ENCODE results near the gene UNC13C. TPM values are rescaled to one million over a fixed set of nuclear protein-coding genes. Genes with fewer than 3 reads are reported as not detected.

The UNC13C gene
- polyA plus RNA-seq, 1 donor from 2014 or later: 4.0 TPM

DNA sequence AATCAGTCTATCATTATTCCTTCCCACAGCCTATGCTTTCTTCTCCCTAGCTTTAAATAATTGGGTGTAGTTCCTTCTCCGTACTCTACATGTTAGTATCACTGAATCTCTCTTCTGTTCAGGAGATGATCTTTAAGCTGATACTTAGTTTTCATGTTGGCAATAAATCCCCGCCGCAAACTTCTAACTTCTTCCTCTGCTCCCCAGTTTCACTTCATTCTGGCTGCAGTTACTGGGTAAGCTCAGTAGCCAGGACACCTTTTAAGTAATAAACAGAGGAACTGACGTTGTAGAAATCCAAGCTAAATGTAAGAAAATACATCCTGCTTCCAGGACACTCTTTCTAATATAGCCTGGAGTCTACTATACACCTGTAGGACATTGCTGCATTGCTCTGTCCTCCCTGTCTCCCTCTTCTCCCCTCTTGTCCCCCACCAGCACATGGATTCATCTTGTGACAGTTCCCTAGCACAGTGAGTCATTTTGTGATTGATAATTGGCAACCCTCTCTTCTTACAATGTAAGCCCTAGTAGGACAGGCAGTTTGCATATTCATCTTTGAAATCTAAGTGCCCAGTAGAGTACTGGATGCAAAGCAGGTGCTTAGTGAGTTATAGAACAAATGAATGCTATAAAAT lies 598.2 kb downstream of the UNC13C start:
- no peak overlapping the region for H3K4me3 ChIP-seq (ENCODE audit: low read length)
- TF ChIP-seq TAF1 (IDR thresholded peaks at IDR 0.05; ENCODE audit: low read depth): no peak
- no peak for TF ChIP-seq POLR2AphosphoS5 (IDR thresholded peaks at IDR 0.05)
- TF ChIP-seq EP300 (conservative IDR thresholded peaks at IDR 0.05; ENCODE audit: poor library complexity, severe bottlenecking): no peak

DNA sequence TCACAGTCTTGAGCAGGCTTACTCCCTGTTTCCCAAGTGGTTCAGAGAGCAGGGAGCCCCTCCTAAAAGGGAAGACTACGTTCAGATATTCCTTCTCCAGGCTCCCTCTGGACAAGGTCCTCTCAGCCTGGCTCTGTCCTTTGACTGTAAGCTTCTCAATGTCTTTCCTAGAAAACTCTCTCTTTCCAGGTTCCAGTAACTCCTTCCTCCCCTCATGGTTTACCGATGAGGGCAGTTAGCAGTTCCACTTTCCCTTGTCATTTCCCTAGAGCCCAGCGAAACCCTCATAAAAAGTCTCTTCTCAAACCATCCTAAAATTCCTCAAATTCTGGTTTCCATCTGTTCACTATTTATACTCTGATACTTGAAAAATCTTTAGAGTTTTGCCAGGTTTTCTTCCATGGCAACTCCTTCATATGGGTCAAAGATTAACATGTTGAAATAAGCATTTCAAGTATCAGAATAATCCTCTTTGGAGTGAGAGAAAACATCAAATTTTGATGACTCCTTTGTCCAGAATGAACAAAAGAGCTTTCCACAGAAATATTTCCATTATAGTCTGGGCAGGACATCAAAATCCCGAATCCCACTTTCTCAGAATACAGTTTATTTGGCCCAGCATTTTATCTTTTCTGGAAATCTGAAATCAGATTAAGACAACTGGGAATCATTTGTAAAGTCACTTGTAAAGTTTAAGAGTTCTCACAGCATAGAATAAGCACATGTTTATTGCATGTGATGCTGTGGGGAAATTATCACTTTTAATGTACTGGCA lies 599.4 kb downstream of the UNC13C start:
- Histone ChIP-seq H3K4me3 (ENCODE audit: low read length) (no peak overlapping the region), H3K36me3 (ENCODE audit: insufficient read depth, low read length) (no peaks in the 10 kb centered on the region), H3K9me3 (ENCODE audit: low read length) (no peaks in the 10 kb centered on the region), H3K4me2 (ENCODE audit: low read length) (no peak overlapping the region), H3K27ac (ENCODE audit: low read length) (no peak overlapping the region), H3K79me2 (replicated peaks; ENCODE audit: insufficient read depth, low read length) (no peaks in the 10 kb centered on the region), H3K9me2 (ENCODE audit: insufficient read depth, low read length) (no peaks in the 10 kb centered on the region), H3K9ac (ENCODE audit: low read length) (no peak overlapping the region), H3F3A (ENCODE audit: insufficient read depth, low read length, poor library complexity, severe bottlenecking) (no peaks in the 10 kb centered on the region), H3K27me3 (ENCODE audit: insufficient read depth, low read depth, low read length) (no peaks in the 10 kb centered on the region), H2AFZ (ENCODE audit: low read depth, low read length) (no peak overlapping the region), H4K20me1 (ENCODE audit: insufficient read depth) (no peaks in the 10 kb centered on the region)
- no peak for TF ChIP-seq EP300 (conservative IDR thresholded peaks at IDR 0.05; ENCODE audit: poor library complexity, severe bottlenecking)
- no peak for TF ChIP-seq TAF1 (IDR thresholded peaks at IDR 0.05; ENCODE audit: low read depth)
- TF ChIP-seq, protein P1, sequence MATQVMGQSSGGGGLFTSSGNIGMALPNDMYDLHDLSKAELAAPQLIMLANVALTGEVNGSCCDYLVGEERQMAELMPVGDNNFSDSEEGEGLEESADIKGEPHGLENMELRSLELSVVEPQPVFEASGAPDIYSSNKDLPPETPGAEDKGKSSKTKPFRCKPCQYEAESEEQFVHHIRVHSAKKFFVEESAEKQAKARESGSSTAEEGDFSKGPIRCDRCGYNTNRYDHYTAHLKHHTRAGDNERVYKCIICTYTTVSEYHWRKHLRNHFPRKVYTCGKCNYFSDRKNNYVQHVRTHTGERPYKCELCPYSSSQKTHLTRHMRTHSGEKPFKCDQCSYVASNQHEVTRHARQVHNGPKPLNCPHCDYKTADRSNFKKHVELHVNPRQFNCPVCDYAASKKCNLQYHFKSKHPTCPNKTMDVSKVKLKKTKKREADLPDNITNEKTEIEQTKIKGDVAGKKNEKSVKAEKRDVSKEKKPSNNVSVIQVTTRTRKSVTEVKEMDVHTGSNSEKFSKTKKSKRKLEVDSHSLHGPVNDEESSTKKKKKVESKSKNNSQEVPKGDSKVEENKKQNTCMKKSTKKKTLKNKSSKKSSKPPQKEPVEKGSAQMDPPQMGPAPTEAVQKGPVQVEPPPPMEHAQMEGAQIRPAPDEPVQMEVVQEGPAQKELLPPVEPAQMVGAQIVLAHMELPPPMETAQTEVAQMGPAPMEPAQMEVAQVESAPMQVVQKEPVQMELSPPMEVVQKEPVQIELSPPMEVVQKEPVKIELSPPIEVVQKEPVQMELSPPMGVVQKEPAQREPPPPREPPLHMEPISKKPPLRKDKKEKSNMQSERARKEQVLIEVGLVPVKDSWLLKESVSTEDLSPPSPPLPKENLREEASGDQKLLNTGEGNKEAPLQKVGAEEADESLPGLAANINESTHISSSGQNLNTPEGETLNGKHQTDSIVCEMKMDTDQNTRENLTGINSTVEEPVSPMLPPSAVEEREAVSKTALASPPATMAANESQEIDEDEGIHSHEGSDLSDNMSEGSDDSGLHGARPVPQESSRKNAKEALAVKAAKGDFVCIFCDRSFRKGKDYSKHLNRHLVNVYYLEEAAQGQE (IDR thresholded peaks at IDR 0.05; ENCODE audit: borderline replicate concordance): no peak
- TF ChIP-seq, protein P2, sequence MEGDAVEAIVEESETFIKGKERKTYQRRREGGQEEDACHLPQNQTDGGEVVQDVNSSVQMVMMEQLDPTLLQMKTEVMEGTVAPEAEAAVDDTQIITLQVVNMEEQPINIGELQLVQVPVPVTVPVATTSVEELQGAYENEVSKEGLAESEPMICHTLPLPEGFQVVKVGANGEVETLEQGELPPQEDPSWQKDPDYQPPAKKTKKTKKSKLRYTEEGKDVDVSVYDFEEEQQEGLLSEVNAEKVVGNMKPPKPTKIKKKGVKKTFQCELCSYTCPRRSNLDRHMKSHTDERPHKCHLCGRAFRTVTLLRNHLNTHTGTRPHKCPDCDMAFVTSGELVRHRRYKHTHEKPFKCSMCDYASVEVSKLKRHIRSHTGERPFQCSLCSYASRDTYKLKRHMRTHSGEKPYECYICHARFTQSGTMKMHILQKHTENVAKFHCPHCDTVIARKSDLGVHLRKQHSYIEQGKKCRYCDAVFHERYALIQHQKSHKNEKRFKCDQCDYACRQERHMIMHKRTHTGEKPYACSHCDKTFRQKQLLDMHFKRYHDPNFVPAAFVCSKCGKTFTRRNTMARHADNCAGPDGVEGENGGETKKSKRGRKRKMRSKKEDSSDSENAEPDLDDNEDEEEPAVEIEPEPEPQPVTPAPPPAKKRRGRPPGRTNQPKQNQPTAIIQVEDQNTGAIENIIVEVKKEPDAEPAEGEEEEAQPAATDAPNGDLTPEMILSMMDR (IDR thresholded peaks at IDR 0.05; ENCODE audit: poor library complexity, severe bottlenecking): no peak
- no peak for TF ChIP-seq EZH2 (IDR thresholded peaks at IDR 0.05; ENCODE audit: borderline replicate concordance, insufficient read depth, low read length, poor library complexity, severe bottlenecking)
- no peak for TF ChIP-seq RAD21 (conservative IDR thresholded peaks at IDR 0.05)
- TF ChIP-seq POLR2AphosphoS5 (IDR thresholded peaks at IDR 0.05): no peak
- no peak for TF ChIP-seq MXI1 (conservative IDR thresholded peaks at IDR 0.05; ENCODE audit: poor library complexity, severe bottlenecking)
- no peak for TF ChIP-seq SMC3 (conservative IDR thresholded peaks at IDR 0.05; ENCODE audit: poor library complexity)

More for the DNA sequence above, 598.2 kb downstream of the UNC13C start:
- H4K20me1 ChIP-seq (ENCODE audit: insufficient read depth): no peaks in the 10 kb centered on the region
- H3K36me3 ChIP-seq (ENCODE audit: insufficient read depth, low read length): no peaks in the 10 kb centered on the region
- no peaks in the 10 kb centered on the region for H3K9me3 ChIP-seq (ENCODE audit: low read length)
- no peak overlapping the region for H3K27ac ChIP-seq (ENCODE audit: low read length)
- H3K9ac ChIP-seq (ENCODE audit: low read length): no peak overlapping the region
- no peaks in the 10 kb centered on the region for H3K79me2 ChIP-seq (replicated peaks; ENCODE audit: insufficient read depth, low read length)
- no peak overlapping the region for H3K4me2 ChIP-seq (ENCODE audit: low read length)
- H3F3A ChIP-seq (ENCODE audit: insufficient read depth, low read length, poor library complexity, severe bottlenecking): no peaks in the 10 kb centered on the region
- H3K27me3 ChIP-seq (ENCODE audit: insufficient read depth, low read depth, low read length): no peaks in the 10 kb centered on the region
- H3K9me2 ChIP-seq (ENCODE audit: insufficient read depth, low read length): no peaks in the 10 kb centered on the region
- no peak overlapping the region for H2AFZ ChIP-seq (ENCODE audit: low read depth, low read length)

All from neural cell (in vitro differentiated cells).